NCI-H2196 treated with DMSO at 0.1 percent for 48 hours (cell line): ENCODE data around the gene SHROOM3.

Experiments
- DNase-seq: peaks from one replicate; lab custom pipeline; 2025; ENCODE audit not compliant: unreplicated experiment; lab: John Stamatoyannopoulos, UW

Gene SHROOM3

GRCh38 chr4:76654791-76655190 is 219.8 kb downstream of the SHROOM3 start:
- no peak for DNase-seq

- no peak for DNase-seq
Observed at GRCh38 chr4:76655566-76656479, 220.8 kb downstream of the SHROOM3 start.

- DNase-seq, result no peak
Observed at GRCh38 chr4:76657443-76657842, 222.4 kb downstream of the SHROOM3 start.

GRCh38 chr4:76658231-76659102 is 223.4 kb downstream of the SHROOM3 start:
- DNase-seq, result no peak

GRCh38 chr4:76659103-76659490 is 224.1 kb downstream of the SHROOM3 start:
- DNase-seq, result no peak

GRCh38 chr4:76663824-76664223 is 228.8 kb downstream of the SHROOM3 start:
- DNase-seq, result no peak

GRCh38 chr4:76665153-76665552 is 230.1 kb downstream of the SHROOM3 start:
- DNase-seq, result no peak

- no peak for DNase-seq
Observed at GRCh38 chr4:76665721-76666120, 230.7 kb downstream of the SHROOM3 start.

- DNase-seq, result no peak
Observed at GRCh38 chr4:76666944-76667532, 232.0 kb downstream of the SHROOM3 start.

- no peak for DNase-seq
Observed at GRCh38 chr4:76670631-76671030, 235.6 kb downstream of the SHROOM3 start.

GRCh38 chr4:76673362-76673761 is 238.3 kb downstream of the SHROOM3 start:
- no peak for DNase-seq

GRCh38 chr4:76674983-76675382 is 240.0 kb downstream of the SHROOM3 start:
- DNase-seq, result no peak

GRCh38 chr4:76677571-76678326 is 242.7 kb downstream of the SHROOM3 start:
- DNase-seq, result no peak

- DNase-seq, result no peak
Observed at GRCh38 chr4:76679691-76680090, 244.7 kb downstream of the SHROOM3 start.

GRCh38 chr4:76680952-76681351 is 245.9 kb downstream of the SHROOM3 start:
- no peak for DNase-seq

GRCh38 chr4:76681996-76682395 is 247.0 kb downstream of the SHROOM3 start:
- DNase-seq, result no peak

- DNase-seq, result no peak
Observed at GRCh38 chr4:76683144-76683543, 248.1 kb downstream of the SHROOM3 start.

GRCh38 chr4:76687746-76688448 is 252.9 kb downstream of the SHROOM3 start:
- DNase-seq, result no peak

- DNase-seq, result no peak
Observed at GRCh38 chr4:76688619-76689144, 253.7 kb downstream of the SHROOM3 start.
